PC-9 (cell line): ENCODE results near the gene PSMD12.
"Not testable (repeated sequence)": the region's sequence is repeated elsewhere in the genome, so short reads cannot be mapped to it uniquely, and the experiment has no call there.

Experiments used
- EZH2 ChIP-seq: fragments of 200-600 bp; sonication (generic); IDR thresholded peaks from 2 replicates; pipeline ENCODE4 v1.8.0; 2017; ENCODE audit warnings: antibody characterized with exemption, low read depth
- TF ChIP-seq, protein P1 (sequence below): fragments of 200-600 bp; sonication (generic); conservative IDR thresholded peaks from 2 replicates; pipeline ENCODE4 v1.6.1; 2017; ENCODE audit warnings: mixed run types, antibody characterized with exemption, mild to moderate bottlenecking, moderate library complexity

DNA sequence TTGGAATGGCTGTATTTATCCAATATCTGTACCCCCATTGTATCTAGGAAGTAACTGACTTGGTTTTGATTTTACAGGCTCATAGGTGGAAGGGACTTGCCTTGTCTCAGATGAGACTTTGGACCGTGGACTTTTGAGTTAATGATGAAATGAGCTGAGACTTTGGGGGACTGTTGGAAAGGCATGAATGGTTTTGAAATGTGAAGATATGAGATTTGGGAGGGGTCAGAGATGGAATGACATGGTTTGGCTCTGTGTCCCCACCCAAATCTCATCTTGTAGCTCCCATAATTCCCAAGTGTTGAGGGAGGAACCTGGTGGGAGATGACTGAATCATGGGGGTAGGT is 34.2 kb downstream of the PSMD12 start:
- not testable (repeated sequence) for TF ChIP-seq EZH2
- TF ChIP-seq, protein P1, sequence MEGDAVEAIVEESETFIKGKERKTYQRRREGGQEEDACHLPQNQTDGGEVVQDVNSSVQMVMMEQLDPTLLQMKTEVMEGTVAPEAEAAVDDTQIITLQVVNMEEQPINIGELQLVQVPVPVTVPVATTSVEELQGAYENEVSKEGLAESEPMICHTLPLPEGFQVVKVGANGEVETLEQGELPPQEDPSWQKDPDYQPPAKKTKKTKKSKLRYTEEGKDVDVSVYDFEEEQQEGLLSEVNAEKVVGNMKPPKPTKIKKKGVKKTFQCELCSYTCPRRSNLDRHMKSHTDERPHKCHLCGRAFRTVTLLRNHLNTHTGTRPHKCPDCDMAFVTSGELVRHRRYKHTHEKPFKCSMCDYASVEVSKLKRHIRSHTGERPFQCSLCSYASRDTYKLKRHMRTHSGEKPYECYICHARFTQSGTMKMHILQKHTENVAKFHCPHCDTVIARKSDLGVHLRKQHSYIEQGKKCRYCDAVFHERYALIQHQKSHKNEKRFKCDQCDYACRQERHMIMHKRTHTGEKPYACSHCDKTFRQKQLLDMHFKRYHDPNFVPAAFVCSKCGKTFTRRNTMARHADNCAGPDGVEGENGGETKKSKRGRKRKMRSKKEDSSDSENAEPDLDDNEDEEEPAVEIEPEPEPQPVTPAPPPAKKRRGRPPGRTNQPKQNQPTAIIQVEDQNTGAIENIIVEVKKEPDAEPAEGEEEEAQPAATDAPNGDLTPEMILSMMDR = not testable (repeated sequence)
